Esophagus muscularis mucosa (tissue), 4 donors: ENCODE results near the gene CYP11A1.

Source experiments
- EP300 ChIP-seq: sonication (generic); formaldehyde crosslinking; IDR thresholded peaks from one replicate; pipeline ENCODE4 v1.6.1; 2017; ENCODE audit warnings: antibody characterized with exemption
- POLR2A ChIP-seq: fragments of 450-650 bp; IDR thresholded peaks from one replicate; pipeline ENCODE4 v1.6.1; 2017; ENCODE audit warnings: antibody characterized with exemption, moderate library complexity, mild to moderate bottlenecking, low read depth
- POLR2AphosphoS5 ChIP-seq, 2 donors: sonication (generic); formaldehyde crosslinking; IDR thresholded peaks; one replicate each; pipeline ENCODE4 v1.6.1; 2017; ENCODE audit warnings: antibody characterized with exemption in 2 of 2
- TF ChIP-seq, protein P1 (sequence below), 3 experiments: fragments of 200-600 bp in 2 of 3; fragments of 450-650 bp in 1 of 3; sonication (generic) in 2 of 3; IDR thresholded peaks; one replicate each; pipeline ENCODE4 v1.5.1; 2017 to 2019; ENCODE audit warnings: antibody characterized with exemption in 3 of 3, mild to moderate bottlenecking in 2 of 3, moderate library complexity in 1 of 3

DNA sequence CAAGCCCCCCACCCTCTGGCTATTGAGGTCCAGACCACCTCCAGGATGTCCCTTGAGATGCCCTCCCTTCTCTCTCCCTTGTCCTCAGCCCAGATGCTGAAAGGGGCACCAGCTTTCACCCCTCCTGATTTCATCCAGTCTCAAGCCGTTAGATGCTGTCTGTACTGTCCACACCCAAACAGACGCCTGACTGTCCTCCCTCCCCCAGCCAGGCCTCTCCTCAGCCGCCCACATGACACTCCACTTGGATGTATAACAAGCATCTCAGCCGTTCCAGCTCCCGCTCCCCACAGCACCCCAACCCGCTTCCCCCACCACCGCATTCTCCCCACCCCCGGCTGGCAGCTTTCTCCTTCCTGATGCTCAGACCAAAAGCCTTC is 25.0 kb upstream of the CYP11A1 start:
- TF ChIP-seq, protein P1, sequence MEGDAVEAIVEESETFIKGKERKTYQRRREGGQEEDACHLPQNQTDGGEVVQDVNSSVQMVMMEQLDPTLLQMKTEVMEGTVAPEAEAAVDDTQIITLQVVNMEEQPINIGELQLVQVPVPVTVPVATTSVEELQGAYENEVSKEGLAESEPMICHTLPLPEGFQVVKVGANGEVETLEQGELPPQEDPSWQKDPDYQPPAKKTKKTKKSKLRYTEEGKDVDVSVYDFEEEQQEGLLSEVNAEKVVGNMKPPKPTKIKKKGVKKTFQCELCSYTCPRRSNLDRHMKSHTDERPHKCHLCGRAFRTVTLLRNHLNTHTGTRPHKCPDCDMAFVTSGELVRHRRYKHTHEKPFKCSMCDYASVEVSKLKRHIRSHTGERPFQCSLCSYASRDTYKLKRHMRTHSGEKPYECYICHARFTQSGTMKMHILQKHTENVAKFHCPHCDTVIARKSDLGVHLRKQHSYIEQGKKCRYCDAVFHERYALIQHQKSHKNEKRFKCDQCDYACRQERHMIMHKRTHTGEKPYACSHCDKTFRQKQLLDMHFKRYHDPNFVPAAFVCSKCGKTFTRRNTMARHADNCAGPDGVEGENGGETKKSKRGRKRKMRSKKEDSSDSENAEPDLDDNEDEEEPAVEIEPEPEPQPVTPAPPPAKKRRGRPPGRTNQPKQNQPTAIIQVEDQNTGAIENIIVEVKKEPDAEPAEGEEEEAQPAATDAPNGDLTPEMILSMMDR (IDR thresholded peaks at IDR 0.05) = no peak
- TF ChIP-seq POLR2A (no peak), EP300 (no peak), POLR2AphosphoS5 (IDR thresholded peaks at IDR 0.05) (no peak)
